NCI-H2029 treated with DMSO at 0.1 percent for 48 hours (cell line): Measurements from ENCODE around the gene UGT2A2.

Source experiments
- DNase-seq: peaks from one replicate; lab custom pipeline; 2025; lab: John Stamatoyannopoulos, UW

The UGT2A2 gene

GRCh38 chr4:69576251-69576877, 63.1 kb downstream of the UGT2A2 start:
- no peak for DNase-seq

- DNase-seq = no peak
Observed at GRCh38 chr4:69568787-69569186, 70.7 kb downstream of the UGT2A2 start.

GRCh38 chr4:69563424-69563823, 76.0 kb downstream of the UGT2A2 start:
- no peak for DNase-seq

GRCh38 chr4:69549651-69550050, 89.8 kb downstream of the UGT2A2 start:
- DNase-seq = no peak

- no peak for DNase-seq
Observed at GRCh38 chr4:69546134-69546765, 93.2 kb downstream of the UGT2A2 start.
